ENCODE results near the gene RHCG. TPM values are rescaled to one million over a fixed set of nuclear protein-coding genes. Genes with fewer than 3 reads are reported as not detected.

The RHCG gene
- total and polyA plus RNA-seq, 7 donors = 0.30 to 0.66 (median 0.43) TPM; not detected in 3

DNA sequence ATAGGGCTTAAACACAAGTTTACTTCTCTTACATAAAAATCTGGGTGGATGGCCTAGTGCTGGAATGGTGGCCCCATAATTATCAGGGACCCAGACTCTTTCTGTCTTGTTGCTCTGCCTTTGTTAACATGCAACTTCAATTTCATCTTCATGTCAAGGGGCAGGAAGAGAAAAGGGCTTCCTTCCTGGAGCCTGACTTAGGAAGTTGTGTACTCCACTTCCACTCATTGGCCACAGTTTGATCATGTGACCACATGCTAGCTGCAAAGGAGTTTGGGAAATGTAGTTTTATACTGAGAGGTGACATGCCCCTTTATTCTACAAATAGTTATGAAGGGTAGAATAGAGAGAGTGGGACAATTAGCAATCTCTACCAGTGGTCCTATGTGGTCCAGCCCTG, 39.3 kb downstream of the RHCG start:
- DNase-seq (no peak), ATAC-seq (no peak)
- Histone ChIP-seq H3K4me3 (no peak overlapping the region), H3K9me3 (no peaks in the 10 kb centered on the region), H3K4me1 (no peaks in the 10 kb centered on the region), H3K27ac (no peak overlapping the region), H3K36me3 (ENCODE audit: insufficient read depth in 1 of 2, low read depth in 1 of 2) (no peaks in the 10 kb centered on the region), H3K27me3 (ENCODE audit: insufficient read depth in 3 of 3, low read length in 2 of 3) (peaks cover 0 to 3% (median 0%) of the 10 kb centered on the region in 3 donors)
- TF ChIP-seq, protein P1, sequence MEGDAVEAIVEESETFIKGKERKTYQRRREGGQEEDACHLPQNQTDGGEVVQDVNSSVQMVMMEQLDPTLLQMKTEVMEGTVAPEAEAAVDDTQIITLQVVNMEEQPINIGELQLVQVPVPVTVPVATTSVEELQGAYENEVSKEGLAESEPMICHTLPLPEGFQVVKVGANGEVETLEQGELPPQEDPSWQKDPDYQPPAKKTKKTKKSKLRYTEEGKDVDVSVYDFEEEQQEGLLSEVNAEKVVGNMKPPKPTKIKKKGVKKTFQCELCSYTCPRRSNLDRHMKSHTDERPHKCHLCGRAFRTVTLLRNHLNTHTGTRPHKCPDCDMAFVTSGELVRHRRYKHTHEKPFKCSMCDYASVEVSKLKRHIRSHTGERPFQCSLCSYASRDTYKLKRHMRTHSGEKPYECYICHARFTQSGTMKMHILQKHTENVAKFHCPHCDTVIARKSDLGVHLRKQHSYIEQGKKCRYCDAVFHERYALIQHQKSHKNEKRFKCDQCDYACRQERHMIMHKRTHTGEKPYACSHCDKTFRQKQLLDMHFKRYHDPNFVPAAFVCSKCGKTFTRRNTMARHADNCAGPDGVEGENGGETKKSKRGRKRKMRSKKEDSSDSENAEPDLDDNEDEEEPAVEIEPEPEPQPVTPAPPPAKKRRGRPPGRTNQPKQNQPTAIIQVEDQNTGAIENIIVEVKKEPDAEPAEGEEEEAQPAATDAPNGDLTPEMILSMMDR (IDR thresholded peaks at IDR 0.05) = no peak
- intact Hi-C loops (cut with DNase I) = no loop called here

DNA sequence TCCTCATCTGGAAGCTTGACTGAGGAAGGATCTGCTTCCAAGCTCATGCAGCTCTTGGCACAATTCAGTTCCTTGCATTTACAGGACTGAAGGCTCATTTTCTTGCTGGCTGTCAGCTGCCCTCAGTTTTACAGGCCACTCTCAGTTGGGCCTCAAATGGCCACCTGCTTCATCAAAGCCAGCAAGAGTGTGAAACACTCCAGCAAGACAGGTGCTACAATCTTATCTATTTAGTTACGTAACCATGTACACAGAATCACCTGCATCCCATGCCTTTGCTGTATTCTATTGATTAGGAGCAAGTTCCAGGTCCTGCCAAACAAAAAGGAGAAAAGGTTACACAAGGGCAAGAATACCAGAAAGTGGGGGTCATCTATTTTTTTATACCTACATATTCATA, 40.8 kb downstream of the RHCG start:
- H3K36me3 ChIP-seq (ENCODE audit: insufficient read depth in 1 of 2, low read depth in 1 of 2) = no peaks in the 10 kb centered on the region
- no peak overlapping the region for H3K27ac ChIP-seq
- no peaks in the 10 kb centered on the region for H3K4me1 ChIP-seq
- peaks cover 0 to 6% (median 0%) of the 10 kb centered on the region in 3 donors for H3K27me3 ChIP-seq (ENCODE audit: insufficient read depth in 3 of 3, low read length in 2 of 3)
- DNase-seq (no peak), ATAC-seq (no peak)
- intact Hi-C loops (cut with DNase I) = no loop called here
- 94 to 100% (median 95%) methylated on average over 1 of the region's 1 CpG for WGBS, 3 donors
- H3K9me3 ChIP-seq = no peaks in the 10 kb centered on the region
- H3K4me3 ChIP-seq = no peak overlapping the region
- TF ChIP-seq, protein P1 (IDR thresholded peaks at IDR 0.05) = no peak

DNA sequence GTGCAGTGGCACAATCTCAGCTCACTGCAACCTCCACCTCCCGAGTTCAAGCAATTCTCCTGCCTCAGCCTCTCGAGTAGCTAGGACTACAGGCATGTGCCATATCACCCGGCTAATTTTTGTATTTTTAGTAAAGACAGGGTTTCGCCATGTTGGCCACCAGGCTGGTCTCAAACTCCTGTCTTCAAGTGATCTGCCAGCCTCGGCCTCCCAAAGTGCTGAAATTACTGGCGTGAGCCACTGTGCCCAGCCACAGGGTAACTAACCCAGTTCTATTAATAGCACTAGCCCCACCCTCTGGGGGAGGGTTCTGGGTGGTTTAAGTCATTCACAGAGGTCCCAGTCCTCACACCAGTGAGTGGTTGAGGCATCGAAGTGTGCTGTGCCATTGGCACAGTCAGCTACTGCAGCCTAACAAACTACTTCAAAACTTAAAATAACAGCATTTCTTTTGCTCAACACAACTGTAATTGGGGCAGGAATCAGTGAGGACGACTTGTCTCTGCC, 44.0 kb downstream of the RHCG start:
- Histone ChIP-seq H3K27ac (no peak overlapping the region), H3K36me3 (ENCODE audit: insufficient read depth in 1 of 2, low read depth in 1 of 2) (no peaks in the 10 kb centered on the region), H3K27me3 (ENCODE audit: insufficient read depth in 3 of 3, low read length in 2 of 3) (peaks cover 0 to 36% (median 15%) of the 10 kb centered on the region in 3 donors), H3K4me3 (no peak overlapping the region), H3K4me1 (no peaks in the 10 kb centered on the region), H3K9me3 (no peaks in the 10 kb centered on the region)
- ATAC-seq (peak in 1 of 4 donors; percentile 45), DNase-seq (no peak)
- TF ChIP-seq, protein P1 (IDR thresholded peaks at IDR 0.05) = no peak
- intact Hi-C loops (cut with DNase I) = no loop called here
- WGBS, 3 donors = 51 to 64% (median 55%) methylated on average over 8 of the region's 8 CpGs

DNA sequence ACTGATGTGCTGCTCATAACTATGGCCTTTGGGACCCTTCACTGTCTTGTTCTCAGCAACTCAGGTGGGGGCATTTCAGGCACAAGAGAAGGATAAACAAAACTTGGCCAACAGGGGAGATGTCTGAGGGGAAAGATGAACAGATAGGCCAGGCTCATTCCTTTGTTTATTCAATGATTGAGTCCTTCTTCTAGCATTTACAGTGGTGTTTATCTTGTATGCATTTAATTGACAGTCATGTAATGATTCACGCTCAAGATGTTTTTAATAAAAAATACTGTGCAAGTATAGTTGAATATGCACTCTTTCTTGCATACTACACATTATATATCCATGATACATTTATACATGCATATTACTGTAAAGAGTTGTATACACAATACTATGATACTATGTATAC, 44.5 kb downstream of the RHCG start:
- no peak for DNase-seq
- intact Hi-C loops (cut with DNase I) = no loop called here
- TF ChIP-seq, protein P1 (IDR thresholded peaks at IDR 0.05) = no peak
- ATAC-seq = no peak
- no peak overlapping the region for H3K27ac ChIP-seq
- no peaks in the 10 kb centered on the region for H3K9me3 ChIP-seq
- no peak overlapping the region for H3K4me3 ChIP-seq
- no peaks in the 10 kb centered on the region for H3K4me1 ChIP-seq
- H3K36me3 ChIP-seq (ENCODE audit: insufficient read depth in 1 of 2, low read depth in 1 of 2) = no peaks in the 10 kb centered on the region
- H3K27me3 ChIP-seq (ENCODE audit: insufficient read depth in 3 of 3, low read length in 2 of 3) = peaks cover 0 to 41% (median 17%) of the 10 kb centered on the region in 3 donors
- whole genome bisulfite sequencing, 3 donors = 89 to 97% (median 92%) methylated on average over 1 of the region's 1 CpG

All from psoas muscle (tissue), 8 donors.